HFF-Myc (cell line): ENCODE measurements around the gene GBE1.
A peak's percentile ranks its signal among the peaks of the same experiment; 100 is the strongest.

Source experiments
- DNase-seq: peaks from one replicate; pipeline ENCODE4 v3.0.0-alpha.2; 2011; ENCODE audit warnings: low read depth; ENCODE audit errors: extremely low read depth
- H3K4me3 ChIP-seq: replicated peaks from 2 replicates; pipeline ENCODE4 v1.5.1; 2011; ENCODE audit warnings: low read depth, mild to moderate bottlenecking, control low read depth, low read length
- TF ChIP-seq, protein P1 (sequence below): IDR thresholded peaks from 2 replicates; pipeline ENCODE4 v1.5.1; 2012; ENCODE audit warnings: mild to moderate bottlenecking, low read depth, low read length, control low read depth; ENCODE audit errors: missing control alignments

The GBE1 gene

DNA sequence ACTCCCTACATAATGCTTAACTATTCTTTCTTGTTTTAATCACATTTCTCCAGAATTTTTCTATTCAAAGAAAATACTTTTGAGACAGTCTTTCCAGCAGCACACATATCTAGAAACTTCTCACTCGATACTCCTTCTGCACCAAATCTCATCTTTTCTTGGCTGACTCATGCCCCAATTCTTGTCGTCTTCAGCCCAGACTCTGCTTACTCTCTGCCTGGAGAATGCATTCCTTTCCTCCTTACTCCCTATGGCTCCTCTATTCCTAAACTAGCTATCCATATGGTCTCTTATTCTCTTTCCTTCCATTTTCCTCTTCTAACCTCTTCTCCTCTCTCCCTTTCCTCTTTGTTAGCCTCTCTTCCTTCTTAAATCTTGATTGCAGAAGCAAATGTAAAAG lies 158.7 kb downstream of the GBE1 start:
- TF ChIP-seq, protein P1, sequence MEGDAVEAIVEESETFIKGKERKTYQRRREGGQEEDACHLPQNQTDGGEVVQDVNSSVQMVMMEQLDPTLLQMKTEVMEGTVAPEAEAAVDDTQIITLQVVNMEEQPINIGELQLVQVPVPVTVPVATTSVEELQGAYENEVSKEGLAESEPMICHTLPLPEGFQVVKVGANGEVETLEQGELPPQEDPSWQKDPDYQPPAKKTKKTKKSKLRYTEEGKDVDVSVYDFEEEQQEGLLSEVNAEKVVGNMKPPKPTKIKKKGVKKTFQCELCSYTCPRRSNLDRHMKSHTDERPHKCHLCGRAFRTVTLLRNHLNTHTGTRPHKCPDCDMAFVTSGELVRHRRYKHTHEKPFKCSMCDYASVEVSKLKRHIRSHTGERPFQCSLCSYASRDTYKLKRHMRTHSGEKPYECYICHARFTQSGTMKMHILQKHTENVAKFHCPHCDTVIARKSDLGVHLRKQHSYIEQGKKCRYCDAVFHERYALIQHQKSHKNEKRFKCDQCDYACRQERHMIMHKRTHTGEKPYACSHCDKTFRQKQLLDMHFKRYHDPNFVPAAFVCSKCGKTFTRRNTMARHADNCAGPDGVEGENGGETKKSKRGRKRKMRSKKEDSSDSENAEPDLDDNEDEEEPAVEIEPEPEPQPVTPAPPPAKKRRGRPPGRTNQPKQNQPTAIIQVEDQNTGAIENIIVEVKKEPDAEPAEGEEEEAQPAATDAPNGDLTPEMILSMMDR, result no peak

DNA sequence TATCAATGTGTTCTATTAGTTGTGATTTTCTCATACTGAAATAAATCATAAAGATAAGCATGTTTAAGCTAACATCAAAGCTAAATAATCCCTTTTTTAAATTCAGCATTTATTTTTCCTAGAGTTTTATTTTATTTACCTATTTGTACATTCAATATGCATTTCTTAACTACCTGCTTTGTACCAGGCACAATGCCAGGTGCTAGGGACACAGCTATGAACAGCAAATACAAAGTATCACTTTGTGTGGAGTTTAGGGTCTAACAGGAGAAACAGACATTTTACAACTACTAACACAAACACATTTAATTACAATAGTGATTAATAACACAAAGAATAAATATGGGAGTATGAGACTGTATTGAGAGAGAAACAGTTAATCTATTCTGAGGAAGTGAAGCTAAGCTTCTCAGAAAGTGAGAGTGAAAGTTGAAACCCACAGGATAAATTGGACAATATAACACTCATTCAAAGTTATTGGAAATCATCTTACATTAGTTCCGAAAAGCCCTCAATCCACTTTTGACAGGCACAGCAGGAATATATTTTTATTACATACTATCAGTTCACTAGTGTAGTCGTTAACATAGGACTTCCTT lies 159.6 kb downstream of the GBE1 start:
- no peak overlapping the region for H3K4me3 ChIP-seq
- DNase-seq, result no peak

More for the DNA sequence above, 158.7 kb downstream of the GBE1 start:
- no peak overlapping the region for H3K4me3 ChIP-seq
- no peak for DNase-seq

DNA sequence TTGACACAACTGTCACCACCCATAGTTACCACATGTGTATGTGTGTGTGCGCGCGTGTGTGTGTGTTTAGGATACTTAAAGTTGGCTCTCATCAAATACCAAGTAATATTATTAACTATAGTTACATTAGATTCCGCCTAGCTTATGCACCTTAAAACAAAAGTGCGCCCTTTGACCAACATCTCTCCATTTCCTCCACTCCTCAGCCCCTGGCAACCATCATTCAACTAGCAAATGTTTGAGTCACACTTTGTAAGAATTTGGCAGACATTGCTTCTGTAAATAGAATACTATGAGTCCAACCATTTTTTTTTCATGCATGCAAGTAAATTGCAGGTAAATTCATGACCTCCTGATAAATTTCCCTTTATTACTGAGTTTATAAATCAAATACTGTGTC lies 169.3 kb downstream of the GBE1 start:
- no peak overlapping the region for H3K4me3 ChIP-seq
- TF ChIP-seq, protein P1, result no peak
- no peak for DNase-seq

More for the DNA sequence above, 159.6 kb downstream of the GBE1 start:
- TF ChIP-seq, protein P1, result no peak

DNA sequence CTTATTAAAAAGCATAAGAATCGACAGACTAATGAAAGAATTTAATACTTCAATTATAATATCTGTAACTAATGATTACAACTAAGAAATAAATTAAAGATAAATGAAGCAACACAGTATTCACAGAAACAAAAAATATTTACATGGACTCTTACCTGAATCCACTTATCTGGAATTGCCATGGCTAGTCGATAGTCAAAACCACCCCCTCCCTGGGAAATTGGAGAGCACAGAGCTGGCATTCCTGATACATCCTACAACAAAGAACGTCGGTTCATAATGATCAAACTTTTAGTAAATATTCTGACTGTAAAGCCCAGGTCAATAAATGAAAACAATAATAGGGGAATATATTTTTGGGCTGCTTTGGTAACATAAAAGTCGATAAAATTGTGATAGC lies 175.5 kb downstream of the GBE1 start:
- no peak for DNase-seq
- no peak overlapping the region for H3K4me3 ChIP-seq
- TF ChIP-seq, protein P1, result no peak

DNA sequence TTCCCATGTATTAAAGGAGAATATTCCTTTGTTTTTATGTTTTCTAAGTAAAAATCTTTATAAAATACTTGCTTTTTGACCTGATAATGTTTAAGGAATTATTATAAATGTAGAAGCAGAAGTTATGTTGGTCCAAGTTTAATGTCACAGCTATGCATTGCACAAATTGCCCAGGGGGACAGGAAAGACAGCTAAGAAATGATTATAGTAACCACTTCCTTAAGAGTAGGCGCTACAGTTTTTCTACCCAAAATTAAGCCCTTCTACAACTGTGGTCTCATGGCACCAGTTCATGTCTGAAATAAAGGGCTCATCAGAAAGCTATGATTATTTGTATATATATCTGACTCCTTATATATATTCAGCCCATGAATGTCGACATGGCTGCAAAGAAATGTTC lies 176.4 kb downstream of the GBE1 start:
- TF ChIP-seq, protein P1, result no peak
- H3K4me3 ChIP-seq, result no peak overlapping the region
- DNase-seq, result no peak

DNA sequence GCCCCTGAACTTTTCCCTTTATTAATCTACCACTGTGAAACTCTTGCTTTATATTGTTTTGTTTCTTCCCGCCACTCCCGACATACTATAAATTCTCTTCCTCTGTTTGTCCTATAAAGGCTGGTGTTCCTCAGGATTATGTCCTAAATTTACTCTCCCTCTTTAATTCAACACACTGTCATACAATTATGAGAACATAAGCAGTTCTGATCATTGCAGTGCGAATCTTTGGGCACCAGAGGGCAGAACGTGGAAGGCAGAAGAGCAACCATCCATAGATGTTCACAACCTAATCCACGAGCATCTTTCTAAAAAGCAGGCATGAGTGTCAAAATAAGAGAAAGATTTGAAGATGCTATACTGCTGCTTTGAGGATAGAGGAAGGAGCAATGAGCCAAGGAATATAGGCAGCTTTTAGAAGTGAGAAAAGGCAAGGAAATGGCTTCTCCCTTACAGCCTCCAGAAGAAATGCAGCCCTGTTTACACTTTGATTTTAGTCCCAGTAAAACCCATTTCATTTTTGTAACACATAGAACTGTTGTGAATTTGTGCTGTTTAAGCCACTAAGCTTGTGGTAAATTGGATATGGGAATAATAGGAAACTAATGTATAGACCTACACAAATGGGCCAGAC lies 179.4 kb downstream of the GBE1 start:
- no peak overlapping the region for H3K4me3 ChIP-seq
- TF ChIP-seq, protein P1, result peak; percentile 80
- DNase-seq, result peak; percentile 17
